Glutamatergic neuron (in vitro differentiated cells): ENCODE results near the gene PTPN4. TPM values are rescaled to one million over a fixed set of nuclear protein-coding genes. Genes with fewer than 3 reads are reported as not detected.
A peak's percentile ranks its signal among the peaks of the same experiment; 100 is the strongest.

Experiments
- DNase-seq: peaks from one replicate; pipeline ENCODE4 v3.0.0; 2022
- H3K27ac Mint-ChIP-seq: one replicate; pipeline ENCODE4 v1.8.0; 2020; ENCODE audit warnings: mild to moderate bottlenecking, mixed read lengths, inconsistent platforms; ENCODE audit not compliant: unreplicated experiment
- H3K27me3 Mint-ChIP-seq: one replicate; pipeline ENCODE4 v1.8.0; 2020; ENCODE audit warnings: mild to moderate bottlenecking, moderate library complexity, mixed read lengths, inconsistent platforms; ENCODE audit not compliant: unreplicated experiment
- H3K36me3 Mint-ChIP-seq: one replicate; pipeline ENCODE4 v1.8.0; 2020; ENCODE audit warnings: mild to moderate bottlenecking, mixed read lengths, inconsistent platforms; ENCODE audit not compliant: unreplicated experiment
- H3K4me1 Mint-ChIP-seq: one replicate; pipeline ENCODE4 v1.8.0; 2020; ENCODE audit warnings: mild to moderate bottlenecking, low read depth, mixed read lengths, inconsistent platforms; ENCODE audit not compliant: unreplicated experiment
- H3K4me3 Mint-ChIP-seq: one replicate; pipeline ENCODE4 v1.8.0; 2020; ENCODE audit warnings: mild to moderate bottlenecking, mixed read lengths, inconsistent platforms; ENCODE audit not compliant: unreplicated experiment
- H3K9me3 Mint-ChIP-seq: one replicate; pipeline ENCODE4 v1.8.0; 2020; ENCODE audit warnings: mild to moderate bottlenecking, moderate library complexity, mixed read lengths, inconsistent platforms; ENCODE audit not compliant: unreplicated experiment
- CTCF ChIP-seq: fragments of 200-600 bp; sonication (generic); IDR thresholded peaks from one replicate; pipeline ENCODE4 v1.5.0; 2021; ENCODE audit not compliant: partially characterized antibody, unreplicated experiment
- total RNA-seq: library from RNA; stranded (reverse); fragmentation: NEBNext Ultra II Directional; extraction: Animal tissue kit (Norgen Biotek cat#: 25700); gene quantifications from one replicate; pipeline ENCODE4 v1.2.1, GENCODE V29; 2021; ENCODE audit not compliant: unreplicated experiment

PTPN4 gene
- total RNA-seq, 1 donor from 2014 or later: 91.7 TPM

- H3K27ac Mint-ChIP-seq: peak overlapping the region; percentile 90
- DNase-seq: no peak
- peaks cover 4% of the 10 kb centered on the region for H3K27me3 Mint-ChIP-seq
These were observed 674 bp downstream of the PTPN4 start for GRCh38 chr2:119760237-119760955.

DNA sequence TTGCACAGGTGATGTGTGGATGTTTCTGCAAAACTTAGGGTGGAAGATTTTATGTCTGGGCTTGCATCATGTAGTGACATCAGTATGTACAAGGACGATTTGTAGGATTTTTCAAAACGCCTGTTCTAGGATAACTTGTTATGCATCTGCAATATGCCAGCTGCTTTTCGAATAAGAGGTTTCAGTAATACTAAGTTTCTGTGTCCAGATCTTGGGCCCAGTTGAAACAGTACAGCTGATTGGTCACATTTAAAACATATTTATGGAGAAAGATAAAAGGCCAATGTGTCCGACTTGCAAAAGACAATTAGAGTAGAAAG is 1.2 kb downstream of the PTPN4 start:
- H3K36me3 Mint-ChIP-seq: no peaks in the 10 kb centered on the region
- DNase-seq: no peak
- peak overlapping the region; percentile 90 for H3K27ac Mint-ChIP-seq
- peaks cover 32% of the 10 kb centered on the region for H3K4me1 Mint-ChIP-seq
- peaks cover 4% of the 10 kb centered on the region for H3K27me3 Mint-ChIP-seq
- peak overlapping the region; percentile 98 for H3K4me3 Mint-ChIP-seq
- peaks cover 6% of the 10 kb centered on the region for H3K9me3 Mint-ChIP-seq
- no peak for TF ChIP-seq CTCF

More at GRCh38 chr2:119760237-119760955, 674 bp downstream of the PTPN4 start:
- peaks cover 27% of the 10 kb centered on the region for H3K4me1 Mint-ChIP-seq
- H3K4me3 Mint-ChIP-seq: peak overlapping the region; percentile 98
- no peak for TF ChIP-seq CTCF
- H3K36me3 Mint-ChIP-seq: no peaks in the 10 kb centered on the region
- H3K9me3 Mint-ChIP-seq: peaks cover 6% of the 10 kb centered on the region

DNA sequence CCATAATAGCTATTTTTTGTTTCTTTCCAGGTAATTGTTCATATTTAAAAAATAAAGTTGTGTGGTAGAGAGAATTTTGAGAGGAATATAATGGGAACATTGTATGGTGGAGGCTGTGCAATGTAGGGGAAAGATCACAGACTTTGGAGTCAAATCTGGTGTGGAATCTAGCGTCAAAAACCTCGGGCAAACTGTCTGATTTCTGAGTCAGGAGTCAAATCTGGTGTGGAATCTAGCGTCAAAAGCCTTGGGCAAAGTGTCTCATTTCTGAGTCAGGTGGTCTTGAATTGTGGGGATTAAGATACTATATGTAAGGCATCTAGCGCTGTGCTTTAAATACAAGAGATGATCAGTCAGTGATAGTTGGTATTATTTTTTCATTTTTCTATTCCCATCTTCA is 5.1 kb downstream of the PTPN4 start:
- no peak for TF ChIP-seq CTCF
- H3K27ac Mint-ChIP-seq: no peak overlapping the region
- no peaks in the 10 kb centered on the region for H3K36me3 Mint-ChIP-seq
- H3K27me3 Mint-ChIP-seq: no peaks in the 10 kb centered on the region
- peaks cover 30% of the 10 kb centered on the region for H3K4me1 Mint-ChIP-seq
- peak overlapping the region; percentile 53 for H3K4me3 Mint-ChIP-seq
- DNase-seq: no peak
- peaks cover 2% of the 10 kb centered on the region for H3K9me3 Mint-ChIP-seq

- H3K4me1 Mint-ChIP-seq: peaks cover 30% of the 10 kb centered on the region
- no peak for DNase-seq
- H3K4me3 Mint-ChIP-seq: peak overlapping the region; percentile 49
- no peaks in the 10 kb centered on the region for H3K36me3 Mint-ChIP-seq
- no peak for TF ChIP-seq CTCF
- no peaks in the 10 kb centered on the region for H3K27me3 Mint-ChIP-seq
- peaks cover under 1% of the 10 kb centered on the region for H3K9me3 Mint-ChIP-seq
- peak overlapping the region; percentile 9 for H3K27ac Mint-ChIP-seq
These were observed 5.8 kb downstream of the PTPN4 start for GRCh38 chr2:119765433-119766002.

DNA sequence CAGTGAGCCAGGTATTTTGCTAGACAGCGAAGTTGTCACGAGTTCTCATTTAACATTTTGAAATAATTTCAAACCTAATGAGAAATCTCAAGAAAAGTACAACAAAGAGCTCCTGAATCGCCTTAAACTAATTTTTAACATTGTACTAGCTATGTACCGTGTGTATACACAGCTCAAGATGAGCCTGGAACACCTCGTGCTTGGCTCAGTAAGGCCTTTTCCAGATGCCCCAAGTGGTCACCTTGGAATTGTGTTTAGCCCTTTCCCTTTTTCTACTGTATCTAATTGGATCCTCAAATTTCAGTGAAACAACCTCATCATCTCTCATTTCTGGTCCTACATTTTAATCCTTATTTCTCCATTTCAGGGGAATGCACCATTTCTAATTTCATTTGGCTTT is 7.2 kb downstream of the PTPN4 start:
- no peak for TF ChIP-seq CTCF
- no peak for DNase-seq
- no peak overlapping the region for H3K27ac Mint-ChIP-seq
- H3K9me3 Mint-ChIP-seq: no peaks in the 10 kb centered on the region
- H3K27me3 Mint-ChIP-seq: no peaks in the 10 kb centered on the region
- no peak overlapping the region for H3K4me3 Mint-ChIP-seq
- H3K36me3 Mint-ChIP-seq: no peaks in the 10 kb centered on the region
- H3K4me1 Mint-ChIP-seq: peaks cover 38% of the 10 kb centered on the region
